HCT116 (cell line): ENCODE results near the gene PDSS2. TPM values are rescaled to one million over a fixed set of nuclear protein-coding genes. Genes with fewer than 3 reads are reported as not detected.

Source experiments
- ATAC-seq: fragments of 200-7000 bp; cut with Tn5 transposase; 2 replicates; pipeline ENCODE4 v1.9.1; 2020; ENCODE audit warnings: mild to moderate bottlenecking, moderate library complexity
- BruUV-seq: library from RNA; stranded (reverse); fragments of 400-500 nt; replicated peaks from 2 replicates; lab custom pipeline; 2021; lab: Mats Ljungman, UMichigan
- CTCF ChIA-PET: fragments of 300-600 bp; sonication (Branson Sonifier 250); formaldehyde crosslinking; loops from one replicate; lab custom pipeline; 2021; ENCODE audit warnings: antibody characterized with exemption; lab: Charles Lee
- POLR2A ChIA-PET: fragments of 300-600, 350-600 bp; sonication (Branson Sonifier 250); formaldehyde crosslinking; loops from one replicate; lab custom pipeline; 2021; ENCODE audit warnings: antibody characterized with exemption; lab: Charles Lee
- RAD21 ChIA-PET, 2 experiments: fragments of 300-600 bp; sonication (Branson Sonifier 250); formaldehyde crosslinking; loops; one replicate each; lab custom pipeline; 2023; ENCODE audit warnings: low total read pairs in 2 of 2; ENCODE audit not compliant: uncharacterized antibody in 2 of 2, unreplicated experiment in 2 of 2, low non-redundant PET in 1 of 2; lab: Charles Lee
- DNase-seq: peaks from one replicate; pipeline ENCODE4 v3.0.0-alpha.2; 2010; ENCODE audit warnings: low read depth, low spot score
- H2AFZ ChIP-seq: fragments of 200-600 bp; shearing (Covaris generic), sonication (generic); 2 replicates; pipeline ENCODE4 v1.6.1; 2017; ENCODE audit warnings: low read depth, mixed run types, mixed read lengths, antibody characterized with exemption, low read length; ENCODE audit not compliant: poor library complexity, severe bottlenecking
- H3K27ac ChIP-seq: 2 replicates; pipeline ENCODE4 v1.5.1; 2012; ENCODE audit warnings: low read depth, low read length
- H3K27me3 ChIP-seq: fragments of 200-600 bp; sonication (generic); 2 replicates; pipeline ENCODE4 v1.6.1; 2016; ENCODE audit warnings: mixed run types, low read length, mixed read lengths; ENCODE audit not compliant: insufficient read depth
- H3K36me3 ChIP-seq, 2 experiments: fragments of 200-500 bp in 1 of 2; fragments of 200-600 bp in 1 of 2; sonication (Bioruptor generic) in 1 of 2; sonication (generic) in 1 of 2; 2 replicates each; pipeline versions ENCODE4 v1.5.1 to v1.6.1; 2014 to 2016; ENCODE audit warnings: low read length in 2 of 2, inconsistent platforms in 1 of 2, mixed read lengths in 1 of 2, mixed run types in 1 of 2; ENCODE audit not compliant: insufficient read depth in 2 of 2, control insufficient read depth in 1 of 2
- H3K4me1 ChIP-seq, 2 experiments: fragments of 200-600 bp in 1 of 2; sonication (generic) in 1 of 2; 2 replicates each; pipeline versions ENCODE4 v1.5.1 to v1.6.1; 2012 to 2017; ENCODE audit warnings: low read length in 2 of 2, inconsistent platforms in 1 of 2, mild to moderate bottlenecking in 1 of 2, mixed read lengths in 1 of 2, mixed run types in 1 of 2, moderate library complexity in 1 of 2; ENCODE audit not compliant: insufficient read depth in 2 of 2, control insufficient read depth in 1 of 2
- H3K4me2 ChIP-seq: fragments of 200-600 bp; sonication (generic); 2 replicates; pipeline ENCODE4 v1.6.1; 2017; ENCODE audit warnings: mixed run types, low read length, mixed read lengths
- H3K4me3 ChIP-seq, 2 experiments: fragments of 200-600 bp in 1 of 2; sonication (generic) in 1 of 2; replicated peaks in 1 of 2; 2 replicates each; pipeline ENCODE4 v1.5.1; 2011 to 2016; ENCODE audit warnings: low read length in 2 of 2, control low read depth in 1 of 2, low read depth in 1 of 2, mild to moderate bottlenecking in 1 of 2, mixed read lengths in 1 of 2, mixed run types in 1 of 2
- H3K79me2 ChIP-seq: fragments of 200-600 bp; sonication (generic); 2 replicates; pipeline ENCODE4 v1.6.1; 2017; ENCODE audit warnings: mild to moderate bottlenecking, mixed run types, low read length, moderate library complexity, mixed read lengths; ENCODE audit not compliant: insufficient read depth
- H3K9ac ChIP-seq: fragments of 200-600 bp; sonication (generic); 2 replicates; pipeline ENCODE4 v1.6.1; 2016; ENCODE audit warnings: low read length, mixed read lengths
- H3K9me2 ChIP-seq: fragments of 200-600 bp; sonication (generic), shearing (Covaris generic); 2 replicates; pipeline ENCODE4 v1.6.1; 2017; ENCODE audit warnings: mixed run types, mild to moderate bottlenecking, moderate library complexity; ENCODE audit not compliant: insufficient read depth
- H3K9me3 ChIP-seq, 2 experiments: fragments of 200-500 bp in 1 of 2; fragments of 200-600 bp in 1 of 2; sonication (Bioruptor generic) in 1 of 2; sonication (generic) in 1 of 2; 2 replicates each; pipeline ENCODE4 v1.6.1; 2014 to 2017; ENCODE audit warnings: low read length in 2 of 2, mixed read lengths in 2 of 2, inconsistent platforms in 1 of 2, low read depth in 1 of 2, mild to moderate bottlenecking in 1 of 2, mixed run types in 1 of 2, moderate library complexity in 1 of 2; ENCODE audit not compliant: control insufficient read depth in 1 of 2, insufficient read depth in 1 of 2
- H4K20me1 ChIP-seq: fragments of 200-600 bp; sonication (generic), shearing (Covaris generic); 2 replicates; pipeline ENCODE4 v1.6.1; 2017; ENCODE audit warnings: mixed run types, mild to moderate bottlenecking, moderate library complexity; ENCODE audit not compliant: insufficient read depth
- ATF3 ChIP-seq: IDR thresholded peaks from 2 replicates; pipeline ENCODE4 v1.6.1; 2012
- CEBPB ChIP-seq: IDR thresholded peaks from 2 replicates; pipeline ENCODE4 v1.6.1; 2012; ENCODE audit warnings: low read depth
- FOSL1 ChIP-seq: IDR thresholded peaks from 2 replicates; pipeline ENCODE4 v1.6.1; 2012; ENCODE audit warnings: low read depth
- JUND ChIP-seq: IDR thresholded peaks from 2 replicates; pipeline ENCODE4 v1.6.1; 2012
- MAX ChIP-seq: IDR thresholded peaks from 2 replicates; pipeline ENCODE4 v1.6.1; 2012
- POLR2AphosphoS5 ChIP-seq: IDR thresholded peaks from 2 replicates; pipeline ENCODE4 v1.6.1; 2011; ENCODE audit warnings: mild to moderate bottlenecking, low read depth, low read length, moderate library complexity
- RAD21 ChIP-seq: IDR thresholded peaks from 2 replicates; pipeline ENCODE4 v1.6.1; 2012; ENCODE audit warnings: low read depth, mild to moderate bottlenecking
- SP1 ChIP-seq: IDR thresholded peaks from 2 replicates; pipeline ENCODE4 v1.6.1; 2012; ENCODE audit warnings: low read depth
- TCF7L2 ChIP-seq: IDR thresholded peaks from 2 replicates; pipeline ENCODE4 v1.7.0; 2011; ENCODE audit warnings: borderline replicate concordance, inconsistent platforms; ENCODE audit not compliant: insufficient read depth, insufficient read length; ENCODE audit errors: extremely low read depth
- YY1 ChIP-seq: IDR thresholded peaks from 2 replicates; pipeline ENCODE4 v1.6.1; 2011; ENCODE audit warnings: low read length, low read depth, moderate library complexity, mild to moderate bottlenecking; ENCODE audit not compliant: insufficient replicate concordance; ENCODE audit errors: extremely low read depth
- ZBTB33 ChIP-seq: IDR thresholded peaks from 2 replicates; pipeline ENCODE4 v1.6.1; 2011; ENCODE audit warnings: mild to moderate bottlenecking, low read length, moderate library complexity; ENCODE audit not compliant: insufficient replicate concordance; ENCODE audit errors: extremely low read depth
- ZNF274 ChIP-seq: fragments of 200-500 bp; sonication (Bioruptor generic); IDR thresholded peaks from 2 replicates; pipeline ENCODE4 v1.6.1; 2014; ENCODE audit warnings: mild to moderate bottlenecking, low read depth, low read length, inconsistent platforms
- intact Hi-C: fragments of 100-400 bp; cut with micrococcal nuclease; formaldehyde crosslinking; loops from 2 replicates; pipeline ENCODE4 v1.10.0; 2022
- total RNA-seq: library from RNA; stranded (reverse); gene quantifications from one replicate; pipeline ENCODE4 v1.2.1, GENCODE V29; 2021; ENCODE audit not compliant: unreplicated experiment

Gene PDSS2
- total RNA-seq, 1 experiment from 2014 or later, result 12.2 TPM

- Histone ChIP-seq H3K4me1 (peaks cover 12 to 14% of the 10 kb centered on the region in 2 experiments; a peak in 3 of 4 replicates), H3K9ac (no peak overlapping the region), H3K36me3 (no peaks in the 10 kb centered on the region), H3K4me2 (no peak overlapping the region), H3K27me3 (no peaks in the 10 kb centered on the region), H3K9me2 (no peaks in the 10 kb centered on the region), H3K4me3 (no peak overlapping the region), H2AFZ (no peak overlapping the region)
- intact Hi-C loops, result no loop called here
- POLR2A ChIA-PET, result interaction anchor here (0.6 kb wide), 1 partner anchor 99 kb away, joined by 3 read pairs; no protein-coding TSS in a partner anchor
- no peak for ATAC-seq
- CTCF ChIA-PET, result no interaction called here
- RAD21 ChIA-PET, result no interaction called here
- no peak for TF ChIP-seq MAX
- no peak for TF ChIP-seq ZNF274
- TF ChIP-seq SP1, result no peak
- TF ChIP-seq ATF3, result no peak
- TF ChIP-seq ZBTB33, result no peak
- no peak for TF ChIP-seq TCF7L2
- TF ChIP-seq POLR2AphosphoS5, result no peak
- no peak for TF ChIP-seq RAD21
- TF ChIP-seq JUND, result no peak
- TF ChIP-seq YY1, result no peak
- no peak for TF ChIP-seq CEBPB
- no peak for TF ChIP-seq FOSL1
- TF ChIP-seq, all 23 proteins: peak for 0
- Histone ChIP-seq H4K20me1 (no peaks in the 10 kb centered on the region), H3K27ac (no peak overlapping the region), H3K9me3 (no peaks in the 10 kb centered on the region), H3K79me2 (no peaks in the 10 kb centered on the region)
- DNase-seq, result no peak
- BruUV-seq, result no TSS peak
Measured at GRCh38 chr6:107121266-107121665, 338.1 kb downstream of the PDSS2 start.
